SK-N-DZ (cell line): Measurements from ENCODE around the gene ST7.
"Not testable (repeated sequence)": the region's sequence is repeated elsewhere in the genome, so short reads cannot be mapped to it uniquely, and the experiment has no call there.

Experiments used
- DNase-seq: peaks from one replicate; pipeline ENCODE4 v3.0.0-alpha.2; 2015; ENCODE audit warnings: low spot score

ST7 gene

GRCh38 chr7:117217106-117218035 is 264.1 kb downstream of the ST7 start:
- DNase-seq, result no peak

GRCh38 chr7:117218700-117219099 is 265.4 kb downstream of the ST7 start:
- DNase-seq, result no peak

- no peak for DNase-seq
Observed at GRCh38 chr7:117219485-117219884, 266.2 kb downstream of the ST7 start.

GRCh38 chr7:117220836-117221235 is 267.5 kb downstream of the ST7 start:
- DNase-seq, result no peak

GRCh38 chr7:117225536-117225935 is 272.2 kb downstream of the ST7 start:
- no peak for DNase-seq

- DNase-seq, result no peak
Observed at GRCh38 chr7:117227091-117227490, 273.8 kb downstream of the ST7 start.

- no peak for DNase-seq
Observed at GRCh38 chr7:117229350-117229749, 276.0 kb downstream of the ST7 start.

- no peak for DNase-seq
Observed at GRCh38 chr7:117230276-117231046, 277.2 kb downstream of the ST7 start.

GRCh38 chr7:117231047-117231359 is 277.7 kb downstream of the ST7 start:
- DNase-seq, result no peak

GRCh38 chr7:117237646-117238045 is 284.3 kb downstream of the ST7 start:
- no peak for DNase-seq

- DNase-seq, result no peak
Observed at GRCh38 chr7:117238472-117238871, 285.2 kb downstream of the ST7 start.

GRCh38 chr7:117238937-117239336 is 285.6 kb downstream of the ST7 start:
- no peak for DNase-seq

- no peak for DNase-seq
Observed at GRCh38 chr7:117241088-117241487, 287.8 kb downstream of the ST7 start.

- no peak for DNase-seq
Observed at GRCh38 chr7:117243390-117243789, 290.1 kb downstream of the ST7 start.

GRCh38 chr7:117245703-117246102 is 292.4 kb downstream of the ST7 start:
- DNase-seq, result not testable (repeated sequence)

GRCh38 chr7:117247809-117248208 is 294.5 kb downstream of the ST7 start:
- no peak for DNase-seq

GRCh38 chr7:117248829-117249228 is 295.5 kb downstream of the ST7 start:
- peak; percentile 52 for DNase-seq

- DNase-seq, result no peak
Observed at GRCh38 chr7:117249696-117250095, 296.4 kb downstream of the ST7 start.

GRCh38 chr7:117250245-117250644 is 296.9 kb downstream of the ST7 start:
- DNase-seq, result no peak

GRCh38 chr7:117250801-117251200 is 297.5 kb downstream of the ST7 start:
- DNase-seq, result no peak

- DNase-seq, result no peak
Observed at GRCh38 chr7:117251687-117252086, 298.4 kb downstream of the ST7 start.

GRCh38 chr7:117259615-117260014 is 306.3 kb downstream of the ST7 start:
- DNase-seq, result no peak

GRCh38 chr7:117262546-117262945 is 309.2 kb downstream of the ST7 start:
- DNase-seq, result no peak
